Superior temporal gyrus (tissue), 1 donor: ENCODE results near the gene IFIT1.
A peak's percentile ranks its signal among the peaks of the same experiment; 100 is the strongest.

Experiments
- DNase-seq: peaks from one replicate; pipeline ENCODE4 v3.0.0-alpha.2; 2016; ENCODE audit errors: extremely low spot score

IFIT1 gene

DNA sequence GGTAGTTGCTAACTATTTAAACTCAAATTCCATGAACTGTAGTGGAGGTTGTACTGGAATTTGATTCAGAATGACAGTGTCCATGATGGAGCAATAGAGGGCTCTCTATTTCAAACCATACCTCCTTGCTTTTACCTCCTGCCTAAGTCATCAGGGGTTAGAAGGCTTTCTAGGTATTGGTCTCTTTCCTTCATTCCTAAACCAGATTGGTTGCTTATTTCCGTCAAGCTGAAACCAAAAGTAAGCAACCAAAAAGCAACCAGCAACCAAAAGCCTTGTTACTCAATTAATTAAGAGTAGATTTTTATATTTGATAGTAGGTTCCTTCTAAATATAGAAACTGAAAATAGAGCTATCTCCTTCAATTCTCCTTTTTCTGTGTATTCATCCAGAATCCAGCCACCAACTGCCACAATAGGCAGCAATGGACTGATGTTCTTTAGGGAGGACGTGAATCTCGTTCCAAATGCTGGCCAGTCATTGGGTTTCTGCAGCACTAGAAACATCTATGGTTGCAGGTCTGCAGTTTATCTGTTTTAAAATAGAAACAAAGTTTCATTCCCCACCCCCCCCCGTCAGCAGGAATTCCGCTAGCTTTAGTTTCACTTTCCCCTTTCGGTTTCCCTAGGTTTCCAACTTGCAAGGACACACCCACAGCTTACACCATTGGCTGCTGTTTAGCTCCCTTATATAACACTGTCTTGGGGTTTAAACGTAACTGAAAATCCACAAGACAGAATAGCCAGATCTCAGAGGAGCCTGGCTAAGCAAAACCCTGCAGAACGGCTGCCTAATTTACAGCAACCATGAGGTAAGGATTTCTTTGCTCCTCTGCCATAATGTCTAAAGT, at the start of gene IFIT1:
TSS of gene IFIT1 (plus strand) at position 717 of the 850 bp plus-strand sequence. CDS start at position 807, 90 bp downstream.
- DNase-seq, result peak; percentile 93

DNA sequence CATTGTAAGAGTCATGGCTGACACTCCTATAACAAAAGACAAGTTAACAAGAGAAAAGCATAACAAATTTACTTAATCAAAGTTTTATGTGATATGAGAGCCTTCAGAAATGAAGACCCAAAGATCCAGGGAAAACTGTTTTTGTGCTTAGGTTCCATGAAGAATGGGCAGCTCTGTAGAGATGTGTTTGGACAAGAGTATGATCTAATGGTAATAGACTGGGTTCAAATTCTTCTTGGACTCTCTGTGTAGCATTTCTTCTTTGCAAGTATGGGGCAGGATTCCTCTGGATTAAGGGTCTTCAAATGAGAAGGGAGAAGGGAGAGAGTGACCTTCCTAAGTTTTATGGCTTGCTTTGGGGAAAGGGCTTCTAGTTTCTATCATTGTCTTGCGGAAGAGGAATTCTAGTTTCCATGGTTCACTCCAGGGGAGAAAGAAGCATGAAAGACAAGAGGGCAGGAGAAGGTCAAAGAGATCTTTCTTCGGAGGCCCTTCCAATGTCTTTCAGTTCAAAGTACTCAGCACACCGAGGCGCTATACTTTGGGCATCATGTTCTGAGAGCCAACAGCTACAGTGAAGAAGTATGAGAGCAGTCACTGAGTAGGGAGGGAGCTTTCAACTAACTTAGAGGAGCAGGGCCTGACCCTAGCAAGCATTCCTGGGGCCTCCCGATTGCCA, 49.2 kb upstream of the IFIT1 start:
- no peak for DNase-seq

- peak; percentile 21 for DNase-seq
These were observed 48.3 kb upstream of the IFIT1 start for GRCh38 chr10:89344156-89344555.

- DNase-seq, result peak; percentile 14
These were observed 46.9 kb upstream of the IFIT1 start for GRCh38 chr10:89345367-89346000.

DNA sequence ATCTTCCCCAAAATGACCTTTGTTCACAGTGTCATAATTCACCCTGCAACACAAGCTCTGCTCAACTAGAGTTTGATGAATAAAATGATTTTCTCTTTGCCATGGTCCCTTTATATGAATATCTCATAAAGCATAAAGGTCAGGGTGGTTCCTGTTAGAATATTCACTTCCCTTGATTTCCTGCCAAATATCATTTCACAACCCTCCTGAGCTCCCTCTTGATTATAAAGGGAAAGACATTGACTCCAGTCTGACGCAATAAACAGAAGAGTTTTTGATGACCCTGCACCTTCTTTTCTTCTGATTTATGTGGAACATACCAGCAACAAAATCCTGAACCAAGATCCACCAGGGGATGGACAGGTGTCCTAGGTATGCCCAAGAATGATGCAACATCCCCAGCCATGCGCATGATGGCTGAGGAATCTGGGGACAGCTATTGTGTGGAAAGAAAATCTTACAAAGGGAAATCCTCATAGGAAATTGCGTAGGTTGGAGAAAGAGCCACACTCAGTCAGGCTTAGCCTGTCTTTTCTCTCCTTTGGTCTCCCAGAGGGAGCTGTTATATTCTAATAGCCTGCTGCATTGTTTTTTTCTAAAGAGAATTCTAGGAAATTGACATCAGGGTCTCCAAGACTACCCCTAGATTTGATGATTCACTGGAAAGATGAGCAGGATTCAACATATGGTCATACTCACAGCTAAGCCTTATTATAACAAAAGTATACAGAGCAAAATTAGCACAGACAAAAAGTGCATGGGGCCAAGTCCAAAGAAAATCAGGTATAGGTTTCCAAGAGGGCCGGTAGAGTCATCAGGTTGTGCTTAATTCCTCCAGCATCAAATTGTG, 45.8 kb upstream of the IFIT1 start:
- DNase-seq, result peak; percentile 13

GRCh38 chr10:89347701-89348457, 44.5 kb upstream of the IFIT1 start:
- DNase-seq, result peak; percentile 44

GRCh38 chr10:89348481-89348880, 43.9 kb upstream of the IFIT1 start:
- peak; percentile 15 for DNase-seq

GRCh38 chr10:89348975-89349374, 43.4 kb upstream of the IFIT1 start:
- no peak for DNase-seq

- DNase-seq, result peak; percentile 23
These were observed 41.6 kb upstream of the IFIT1 start for GRCh38 chr10:89350631-89351315.

GRCh38 chr10:89351412-89351779, 41.0 kb upstream of the IFIT1 start:
- DNase-seq, result peak; percentile 64

- DNase-seq, result peak; percentile 29
These were observed 40.4 kb upstream of the IFIT1 start for GRCh38 chr10:89351780-89352597.

- DNase-seq, result no peak
These were observed 39.6 kb upstream of the IFIT1 start for GRCh38 chr10:89352802-89353201.

DNA sequence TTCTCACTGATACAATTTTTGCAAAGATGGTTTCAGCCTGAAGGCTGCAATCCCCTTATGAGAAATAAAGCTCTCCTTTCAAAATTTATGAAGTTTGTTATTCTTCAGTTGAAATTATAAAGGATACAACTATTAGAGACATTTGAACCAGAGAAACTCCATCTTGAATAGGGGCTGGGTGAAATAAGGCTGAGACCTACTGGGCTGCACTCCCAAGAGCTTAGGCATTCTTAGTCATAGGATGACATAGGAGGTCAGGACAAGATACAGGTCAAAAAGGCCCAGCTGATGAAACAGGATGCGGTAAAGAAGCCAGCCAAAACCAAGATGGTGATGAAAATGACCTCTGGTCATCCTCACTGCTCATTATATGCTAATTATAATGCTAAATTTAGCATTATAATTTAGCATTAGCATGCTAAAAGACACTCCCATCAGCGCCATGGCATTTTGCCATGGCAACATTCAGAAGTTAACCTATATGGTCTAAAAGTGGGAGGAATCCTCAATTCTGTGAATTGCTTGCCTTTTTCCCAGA, 37.0 kb upstream of the IFIT1 start:
- no peak for DNase-seq

GRCh38 chr10:89357096-89357495, 35.3 kb upstream of the IFIT1 start:
- DNase-seq, result no peak

- no peak for DNase-seq
These were observed 34.4 kb upstream of the IFIT1 start for GRCh38 chr10:89357975-89358374.

DNA sequence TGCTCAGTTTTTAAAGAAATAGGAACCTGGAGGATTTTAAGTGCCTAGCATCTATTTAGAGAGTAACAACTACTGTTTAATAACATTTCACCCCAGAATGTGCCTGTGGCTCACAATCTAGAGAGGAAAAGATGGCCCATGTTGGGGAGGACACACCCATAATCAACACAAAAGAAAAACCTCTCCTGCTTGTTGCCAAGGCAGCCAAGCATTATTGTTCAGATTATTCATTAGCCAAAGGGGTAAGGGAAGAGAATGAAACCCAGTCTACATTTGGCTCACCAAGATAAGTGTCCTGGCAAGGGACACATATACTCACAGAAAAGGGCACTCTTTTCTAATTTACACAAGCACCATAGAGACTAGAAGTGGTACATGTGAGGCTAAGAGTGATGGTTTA, 32.3 kb upstream of the IFIT1 start:
- no peak for DNase-seq

DNA sequence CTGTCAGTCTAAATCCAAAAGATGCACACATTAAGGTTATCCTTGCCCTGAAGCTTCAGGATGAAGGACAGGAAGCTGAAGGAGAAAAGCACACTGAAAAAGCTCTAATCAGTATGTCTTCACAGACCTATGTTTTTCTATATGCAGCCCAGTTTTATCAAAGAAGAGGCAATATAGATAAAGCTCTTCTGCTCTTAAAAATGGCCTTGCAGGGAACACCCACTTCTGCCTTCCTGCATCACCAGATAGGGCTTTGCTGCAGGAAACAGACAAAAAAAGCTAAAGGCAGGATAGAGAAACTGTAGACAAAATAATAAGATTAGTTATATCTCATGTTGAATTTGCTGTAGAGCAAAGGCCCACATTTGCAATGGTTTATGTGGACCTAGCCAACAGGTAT, 29.5 kb upstream of the IFIT1 start:
- no peak for DNase-seq

- DNase-seq, result no peak
These were observed 28.5 kb upstream of the IFIT1 start for GRCh38 chr10:89363729-89364442.

DNA sequence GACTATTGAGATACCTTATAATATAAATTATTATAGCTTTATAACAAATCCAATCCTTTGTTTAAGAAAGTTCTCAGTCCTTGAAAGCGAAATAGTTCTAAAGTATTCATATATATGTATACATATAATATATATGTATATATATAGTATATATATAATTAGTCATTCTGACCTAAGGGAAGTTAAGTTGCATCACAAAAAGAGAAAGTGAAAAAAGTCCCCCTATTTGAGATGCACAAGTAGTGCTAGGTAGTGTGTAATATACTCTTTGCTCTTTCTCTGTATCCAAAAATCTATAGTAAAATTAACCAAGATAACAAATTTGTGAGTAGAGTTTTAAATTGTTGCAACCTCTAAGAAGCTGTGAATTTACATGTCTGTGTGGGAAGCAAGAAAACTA, 27.9 kb upstream of the IFIT1 start:
- DNase-seq, result peak; percentile 40
